Loucy (cell line): ENCODE results near the gene DDN.

Experiments used
- H2AFZ ChIP-seq: fragments of 200-600 bp; sonication (generic); 2 replicates; pipeline ENCODE4 v1.6.0; 2016; ENCODE audit warnings: antibody characterized with exemption, mild to moderate bottlenecking, low read length, moderate library complexity
- H3F3A ChIP-seq: fragments of 200-600 bp; 2 replicates; pipeline ENCODE4 v1.6.0; 2016; ENCODE audit warnings: antibody characterized with exemption, low read depth, mild to moderate bottlenecking
- H3K27me3 ChIP-seq: fragments of 200-600 bp; sonication (generic); 2 replicates; pipeline ENCODE4 v1.6.1; 2014; ENCODE audit warnings: low read length, mild to moderate bottlenecking; ENCODE audit not compliant: insufficient read depth, poor library complexity, severe bottlenecking
- H3K36me3 ChIP-seq: fragments of 200-600 bp; sonication (generic); 2 replicates; pipeline ENCODE4 v1.6.1; 2016; ENCODE audit warnings: low read length; ENCODE audit not compliant: insufficient read depth
- H3K4me1 ChIP-seq: fragments of 200-600 bp; sonication (generic); 2 replicates; pipeline ENCODE4 v1.5.1; 2014; ENCODE audit warnings: low read length, mild to moderate bottlenecking; ENCODE audit not compliant: insufficient read depth, poor library complexity, severe bottlenecking
- H3K4me2 ChIP-seq: fragments of 200-600 bp; sonication (generic); 2 replicates; pipeline ENCODE4 v1.6.0; 2014; ENCODE audit warnings: antibody characterized with exemption, low read length, low read depth, mild to moderate bottlenecking; ENCODE audit not compliant: poor library complexity, severe bottlenecking
- H3K4me3 ChIP-seq: fragments of 200-600 bp; sonication (generic); 2 replicates; pipeline ENCODE4 v1.5.1; 2014; ENCODE audit warnings: low read length, mild to moderate bottlenecking, mixed read lengths; ENCODE audit not compliant: poor library complexity, severe bottlenecking
- H3K79me2 ChIP-seq: fragments of 200-600 bp; sonication (generic); 2 replicates; pipeline ENCODE4 v1.6.1; 2014; ENCODE audit warnings: low read length; ENCODE audit not compliant: insufficient read depth
- H3K9ac ChIP-seq: fragments of 200-600 bp; sonication (generic); 2 replicates; pipeline ENCODE4 v1.6.0; 2014; ENCODE audit warnings: mild to moderate bottlenecking, low read depth, low read length, moderate library complexity; ENCODE audit not compliant: poor library complexity, severe bottlenecking
- H3K9me2 ChIP-seq: fragments of 200-600 bp; sonication (generic); replicated peaks from 2 replicates; pipeline ENCODE4 v1.6.1; 2016; ENCODE audit warnings: low read depth, low read length, mixed read lengths
- H3K9me3 ChIP-seq: fragments of 200-600 bp; sonication (generic); 2 replicates; pipeline ENCODE4 v1.6.1; 2014; ENCODE audit warnings: mild to moderate bottlenecking, antibody characterized with exemption, low read length, low read depth; ENCODE audit not compliant: insufficient read depth
- H4K20me1 ChIP-seq: fragments of 200-600 bp; sonication (generic); 2 replicates; pipeline ENCODE4 v1.6.0; 2014; ENCODE audit warnings: antibody characterized with exemption, low read length, mild to moderate bottlenecking; ENCODE audit not compliant: insufficient read depth, poor library complexity, severe bottlenecking
- EZH2phosphoT487 ChIP-seq: fragments of 200-600 bp; IDR thresholded peaks from 2 replicates; pipeline ENCODE4 v1.6.1; 2018; ENCODE audit warnings: antibody characterized with exemption, mild to moderate bottlenecking, moderate library complexity, borderline replicate concordance
- TF ChIP-seq, protein P1 (sequence below): fragments of 200-600 bp; sonication (generic); conservative IDR thresholded peaks from 2 replicates; pipeline ENCODE4 v1.5.1; 2014; ENCODE audit warnings: mild to moderate bottlenecking, antibody characterized with exemption, low read length

DDN gene

GRCh38 chr12:49031573-49032161 lies 32.5 kb upstream of the DDN start:
- no peaks in the 10 kb centered on the region for H3K79me2 ChIP-seq
- no peaks in the 10 kb centered on the region for H3K9me3 ChIP-seq
- H3K4me2 ChIP-seq, result no peak overlapping the region
- H3F3A ChIP-seq, result no peaks in the 10 kb centered on the region
- no peaks in the 10 kb centered on the region for H3K4me1 ChIP-seq
- TF ChIP-seq EZH2phosphoT487, result no peak
- TF ChIP-seq, protein P1, sequence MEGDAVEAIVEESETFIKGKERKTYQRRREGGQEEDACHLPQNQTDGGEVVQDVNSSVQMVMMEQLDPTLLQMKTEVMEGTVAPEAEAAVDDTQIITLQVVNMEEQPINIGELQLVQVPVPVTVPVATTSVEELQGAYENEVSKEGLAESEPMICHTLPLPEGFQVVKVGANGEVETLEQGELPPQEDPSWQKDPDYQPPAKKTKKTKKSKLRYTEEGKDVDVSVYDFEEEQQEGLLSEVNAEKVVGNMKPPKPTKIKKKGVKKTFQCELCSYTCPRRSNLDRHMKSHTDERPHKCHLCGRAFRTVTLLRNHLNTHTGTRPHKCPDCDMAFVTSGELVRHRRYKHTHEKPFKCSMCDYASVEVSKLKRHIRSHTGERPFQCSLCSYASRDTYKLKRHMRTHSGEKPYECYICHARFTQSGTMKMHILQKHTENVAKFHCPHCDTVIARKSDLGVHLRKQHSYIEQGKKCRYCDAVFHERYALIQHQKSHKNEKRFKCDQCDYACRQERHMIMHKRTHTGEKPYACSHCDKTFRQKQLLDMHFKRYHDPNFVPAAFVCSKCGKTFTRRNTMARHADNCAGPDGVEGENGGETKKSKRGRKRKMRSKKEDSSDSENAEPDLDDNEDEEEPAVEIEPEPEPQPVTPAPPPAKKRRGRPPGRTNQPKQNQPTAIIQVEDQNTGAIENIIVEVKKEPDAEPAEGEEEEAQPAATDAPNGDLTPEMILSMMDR, result no peak
- no peak overlapping the region for H3K4me3 ChIP-seq
- no peaks in the 10 kb centered on the region for H3K9me2 ChIP-seq
- no peaks in the 10 kb centered on the region for H3K27me3 ChIP-seq
- no peak overlapping the region for H3K9ac ChIP-seq
- H2AFZ ChIP-seq, result no peak overlapping the region
- peaks cover 73% of the 10 kb centered on the region; the same call in 1 of the 2 replicates for H3K36me3 ChIP-seq
- H4K20me1 ChIP-seq, result no peaks in the 10 kb centered on the region

- Histone ChIP-seq H3K79me2 (no peaks in the 10 kb centered on the region), H3K9me2 (no peaks in the 10 kb centered on the region), H3K36me3 (peaks cover 77% of the 10 kb centered on the region; the same call in 1 of the 2 replicates), H3F3A (no peaks in the 10 kb centered on the region), H3K4me2 (no peak overlapping the region), H3K4me1 (no peaks in the 10 kb centered on the region), H3K4me3 (no peak overlapping the region), H4K20me1 (no peaks in the 10 kb centered on the region), H3K27me3 (no peaks in the 10 kb centered on the region), H2AFZ (no peak overlapping the region), H3K9me3 (no peaks in the 10 kb centered on the region), H3K9ac (no peak overlapping the region)
- TF ChIP-seq, protein P1, result no peak
- no peak for TF ChIP-seq EZH2phosphoT487
These were observed 31.8 kb upstream of the DDN start for GRCh38 chr12:49030714-49031572.

DNA sequence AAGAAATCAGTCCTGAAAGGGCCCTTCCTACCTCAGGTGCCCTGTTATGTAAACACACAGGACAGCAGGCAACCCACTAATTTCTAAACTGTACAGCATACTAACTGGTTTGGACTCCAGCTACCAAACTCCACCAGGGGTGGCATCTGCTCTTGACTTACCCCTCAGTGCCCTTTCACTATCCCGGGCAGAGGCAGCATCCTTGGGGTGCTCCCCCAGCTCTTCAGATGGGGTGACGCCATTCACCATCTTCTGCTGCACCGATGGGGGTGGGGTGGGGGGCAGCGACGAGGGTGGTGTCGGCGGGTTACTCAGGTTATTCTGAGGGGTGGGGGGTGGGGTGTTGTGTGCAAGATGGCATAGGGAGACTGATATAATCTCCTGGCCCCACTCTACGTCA lies 30.9 kb upstream of the DDN start:
- Histone ChIP-seq H3K79me2 (no peaks in the 10 kb centered on the region), H3K9me2 (no peaks in the 10 kb centered on the region), H2AFZ (no peak overlapping the region), H3K4me2 (no peak overlapping the region), H3K36me3 (peaks cover 83% of the 10 kb centered on the region; the same call in 1 of the 2 replicates), H4K20me1 (no peaks in the 10 kb centered on the region), H3K4me3 (no peak overlapping the region), H3K27me3 (no peaks in the 10 kb centered on the region), H3K9me3 (no peaks in the 10 kb centered on the region), H3K9ac (no peak overlapping the region), H3F3A (no peaks in the 10 kb centered on the region), H3K4me1 (no peaks in the 10 kb centered on the region)
- TF ChIP-seq EZH2phosphoT487, result no peak
- TF ChIP-seq, protein P1, result no peak
